GM21786 (cell line): ENCODE results near the gene SLC47A1.
"Not testable (repeated sequence)": the region's sequence is repeated elsewhere in the genome, so short reads cannot be mapped to it uniquely, and the experiment has no call there.

Experiments
- ATAC-seq: cut with Tn5 transposase; IDR thresholded peaks from one replicate; pipeline ENCODE4 v1.9.1; 2021; ENCODE audit not compliant: unreplicated experiment

The SLC47A1 gene

GRCh38 chr17:19520641-19521040, 13.0 kb upstream of the SLC47A1 start:
- no peak for ATAC-seq

GRCh38 chr17:19523690-19524089, 10.0 kb upstream of the SLC47A1 start:
- no peak for ATAC-seq

- ATAC-seq: not testable (repeated sequence)
Measured at GRCh38 chr17:19526950-19527349, 6.7 kb upstream of the SLC47A1 start.

GRCh38 chr17:19531780-19532501, 1.7 kb upstream of the SLC47A1 start:
- ATAC-seq: no peak

- no peak for ATAC-seq
Measured at GRCh38 chr17:19533036-19533717, 477 bp upstream of the SLC47A1 start.

- no peak for ATAC-seq
Measured at GRCh38 chr17:19534562-19535149, 1.0 kb downstream of the SLC47A1 start.

- no peak for ATAC-seq
Measured at GRCh38 chr17:19537111-19537510, 3.5 kb downstream of the SLC47A1 start.

- no peak for ATAC-seq
Measured at GRCh38 chr17:19538095-19539039, 4.7 kb downstream of the SLC47A1 start.

- no peak for ATAC-seq
Measured at GRCh38 chr17:19539040-19539399, 5.4 kb downstream of the SLC47A1 start.

GRCh38 chr17:19539841-19540311, 6.2 kb downstream of the SLC47A1 start:
- no peak for ATAC-seq

- ATAC-seq: no peak
Measured at GRCh38 chr17:19540706-19541370, 7.2 kb downstream of the SLC47A1 start.

- no peak for ATAC-seq
Measured at GRCh38 chr17:19541445-19541844, 7.8 kb downstream of the SLC47A1 start.

GRCh38 chr17:19542247-19542646, 8.6 kb downstream of the SLC47A1 start:
- ATAC-seq: no peak

- no peak for ATAC-seq
Measured at GRCh38 chr17:19544366-19544765, 10.7 kb downstream of the SLC47A1 start.

GRCh38 chr17:19546289-19547065, 12.8 kb downstream of the SLC47A1 start:
- ATAC-seq: no peak

- ATAC-seq: no peak
Measured at GRCh38 chr17:19549746-19550623, 16.3 kb downstream of the SLC47A1 start.

GRCh38 chr17:19551165-19551564, 17.5 kb downstream of the SLC47A1 start:
- no peak for ATAC-seq

GRCh38 chr17:19551591-19552148, 18.0 kb downstream of the SLC47A1 start:
- no peak for ATAC-seq
